Mesenchymal stem cell (in vitro differentiated cells and primary cell): ENCODE data around the gene GAP43.

ENCODE experiments used
- DNase-seq: peaks from one replicate; pipeline ENCODE4 v3.0.0-alpha.2; 2013
- H2AFZ ChIP-seq: one replicate; pipeline ENCODE4 v1.6.1; 2013; ENCODE audit warnings: low read depth, mild to moderate bottlenecking, control low read depth, inconsistent platforms, low read length, moderate library complexity
- H2AK5ac ChIP-seq: 2 replicates; pipeline ENCODE4 v1.6.1; 2013; ENCODE audit warnings: low read length, moderate library complexity, mild to moderate bottlenecking, inconsistent platforms; ENCODE audit not compliant: severe bottlenecking
- H2BK120ac ChIP-seq: one replicate; pipeline ENCODE4 v1.6.1; 2013; ENCODE audit warnings: low read depth, mild to moderate bottlenecking, inconsistent platforms, low read length, moderate library complexity
- H2BK12ac ChIP-seq, 2 experiments: one replicate each; pipeline ENCODE4 v1.6.1; 2013; ENCODE audit warnings: inconsistent platforms in 2 of 2, low read length in 2 of 2, mild to moderate bottlenecking in 2 of 2, moderate library complexity in 2 of 2, control low read depth in 1 of 2
- H2BK15ac ChIP-seq: one replicate; pipeline ENCODE4 v1.6.1; 2013; ENCODE audit warnings: mild to moderate bottlenecking, low read depth, inconsistent platforms; ENCODE audit not compliant: poor library complexity, severe bottlenecking
- H2BK5ac ChIP-seq: 2 replicates; pipeline ENCODE4 v1.6.1; 2013; ENCODE audit warnings: low read depth, mild to moderate bottlenecking, low read length, control low read depth, inconsistent platforms; ENCODE audit not compliant: poor library complexity, severe bottlenecking
- H3K14ac ChIP-seq, 2 experiments: one replicate each; pipeline ENCODE4 v1.6.1; 2013; ENCODE audit warnings: inconsistent platforms in 2 of 2, low read length in 2 of 2, control low read depth in 1 of 2, mild to moderate bottlenecking in 1 of 2, moderate library complexity in 1 of 2
- H3K18ac ChIP-seq, 2 experiments: one replicate each; pipeline ENCODE4 v1.6.1; 2013; ENCODE audit warnings: inconsistent platforms in 2 of 2, low read length in 2 of 2, control low read depth in 1 of 2, low read depth in 1 of 2, mild to moderate bottlenecking in 1 of 2
- H3K23ac ChIP-seq, 2 experiments: one replicate each; pipeline ENCODE4 v1.6.1; 2013; ENCODE audit warnings: inconsistent platforms in 2 of 2, low read length in 2 of 2, mild to moderate bottlenecking in 2 of 2, moderate library complexity in 2 of 2, control low read depth in 1 of 2
- H3K27ac ChIP-seq: 2 replicates; pipeline ENCODE4 v1.5.1; 2013; ENCODE audit warnings: mild to moderate bottlenecking, moderate library complexity, low read length, control low read depth, inconsistent platforms; ENCODE audit not compliant: poor library complexity, severe bottlenecking
- H3K27me3 ChIP-seq, 2 experiments: 2 replicates each; pipeline versions ENCODE4 v1.6.1 to v1.7.0; 2013; ENCODE audit warnings: low read length in 2 of 2, mild to moderate bottlenecking in 2 of 2, moderate library complexity in 2 of 2, control low read depth in 1 of 2, inconsistent platforms in 1 of 2; ENCODE audit not compliant: control insufficient read depth in 1 of 2, insufficient read depth in 1 of 2
- H3K36me3 ChIP-seq, 2 experiments: 2 replicates each; pipeline versions ENCODE4 v1.6.1 to v1.7.0; 2013; ENCODE audit warnings: low read length in 2 of 2, control low read depth in 1 of 2, inconsistent platforms in 1 of 2, low read depth in 1 of 2, mild to moderate bottlenecking in 1 of 2; ENCODE audit not compliant: insufficient read depth in 2 of 2, control insufficient read depth in 1 of 2
- H3K4ac ChIP-seq, 2 experiments: one replicate each; pipeline ENCODE4 v1.6.1; 2013; ENCODE audit warnings: inconsistent platforms in 2 of 2, low read length in 2 of 2, mild to moderate bottlenecking in 2 of 2, moderate library complexity in 2 of 2, control low read depth in 1 of 2, low read depth in 1 of 2
- H3K4me1 ChIP-seq: 2 replicates; pipeline ENCODE4 v1.6.1; 2013; ENCODE audit warnings: low read depth, low read length, control low read depth; ENCODE audit not compliant: control insufficient read depth, insufficient read depth
- H3K4me2 ChIP-seq: 2 replicates; pipeline ENCODE4 v1.6.1; 2013; ENCODE audit warnings: low read length, mild to moderate bottlenecking, inconsistent platforms; ENCODE audit not compliant: poor library complexity, severe bottlenecking
- H3K4me3 ChIP-seq, 2 experiments: 2 replicates each; pipeline versions ENCODE4 v1.5.1 to v1.7.0; 2013; ENCODE audit warnings: low read length in 2 of 2, mild to moderate bottlenecking in 2 of 2, control low read depth in 1 of 2, low read depth in 1 of 2; ENCODE audit not compliant: insufficient read depth in 1 of 2
- H3K79me1 ChIP-seq: replicated peaks from 2 replicates; pipeline ENCODE4 v1.6.1; 2013; ENCODE audit warnings: mild to moderate bottlenecking, control low read depth, low read length, inconsistent platforms; ENCODE audit not compliant: poor library complexity, severe bottlenecking
- H3K9ac ChIP-seq: 2 replicates; pipeline ENCODE4 v1.7.0; 2013; ENCODE audit warnings: mild to moderate bottlenecking, low read length, moderate library complexity
- H3K9me3 ChIP-seq: 2 replicates; pipeline ENCODE4 v1.7.0; 2013; ENCODE audit warnings: mild to moderate bottlenecking, low read length; ENCODE audit not compliant: control insufficient read depth
- H4K8ac ChIP-seq: one replicate; pipeline ENCODE4 v1.6.1; 2013; ENCODE audit warnings: inconsistent platforms, mild to moderate bottlenecking, low read length, moderate library complexity
- H4K91ac ChIP-seq: one replicate; pipeline ENCODE4 v1.6.1; 2013; ENCODE audit warnings: mild to moderate bottlenecking, low read length, inconsistent platforms
- WGBS: methylation state at CpG from one replicate; pipeline ENCODE4 v1.1.7; 2013; ENCODE audit warnings: mixed read lengths; 5-methylcytosine and 5-hydroxymethylcytosine counted together

Gene GAP43

DNA sequence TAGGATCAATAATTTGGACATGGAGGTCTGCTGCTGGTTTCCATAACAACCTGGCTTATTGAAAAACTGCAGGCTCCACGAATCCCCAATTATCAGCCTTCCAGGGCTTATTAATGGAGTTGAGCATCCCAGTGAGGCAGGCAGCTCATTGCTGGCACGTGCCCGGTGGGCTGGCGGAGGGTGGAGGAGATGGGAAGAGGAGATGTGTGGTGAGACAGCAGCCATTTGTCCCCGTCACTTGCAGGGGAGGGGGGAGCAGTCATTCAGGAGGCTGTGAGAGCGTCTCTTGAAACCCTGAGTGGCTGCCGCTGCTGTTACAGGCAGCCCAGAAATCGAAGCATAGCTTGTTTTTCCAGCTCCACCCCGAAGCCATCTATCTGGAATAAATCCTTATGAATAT lies 70.6 kb downstream of the GAP43 start:
- WGBS: 84% methylated on average over 9 of the region's 9 CpGs
- H2AK5ac ChIP-seq: no peak overlapping the region
- no peak overlapping the region for H3K9ac ChIP-seq
- peaks cover 1% of the 10 kb centered on the region for H3K4me1 ChIP-seq
- peak overlapping the region in 1 of 2 experiments; percentile 84 for H2BK12ac ChIP-seq
- no peak overlapping the region for H3K14ac ChIP-seq
- H3K23ac ChIP-seq: no peak overlapping the region
- H2AFZ ChIP-seq: no peak overlapping the region
- H2BK15ac ChIP-seq: no peak overlapping the region
- H4K8ac ChIP-seq: peak overlapping the region; percentile 96
- no peak overlapping the region for H3K27ac ChIP-seq
- peak overlapping the region; percentile 79 for H2BK120ac ChIP-seq
- H3K18ac ChIP-seq: no peak overlapping the region
- no peaks in the 10 kb centered on the region for H3K9me3 ChIP-seq
- H2BK5ac ChIP-seq: no peak overlapping the region
- H4K91ac ChIP-seq: peak overlapping the region; percentile 43
- no peak overlapping the region for H3K4me3 ChIP-seq
- peak overlapping the region in 1 of 2 experiments; percentile 62 for H3K4ac ChIP-seq
- no peaks in the 10 kb centered on the region for H3K79me1 ChIP-seq
- DNase-seq: no peak
- H3K4me2 ChIP-seq: no peak overlapping the region
- H3K36me3 ChIP-seq: no peaks in the 10 kb centered on the region
- no peaks in the 10 kb centered on the region for H3K27me3 ChIP-seq

DNA sequence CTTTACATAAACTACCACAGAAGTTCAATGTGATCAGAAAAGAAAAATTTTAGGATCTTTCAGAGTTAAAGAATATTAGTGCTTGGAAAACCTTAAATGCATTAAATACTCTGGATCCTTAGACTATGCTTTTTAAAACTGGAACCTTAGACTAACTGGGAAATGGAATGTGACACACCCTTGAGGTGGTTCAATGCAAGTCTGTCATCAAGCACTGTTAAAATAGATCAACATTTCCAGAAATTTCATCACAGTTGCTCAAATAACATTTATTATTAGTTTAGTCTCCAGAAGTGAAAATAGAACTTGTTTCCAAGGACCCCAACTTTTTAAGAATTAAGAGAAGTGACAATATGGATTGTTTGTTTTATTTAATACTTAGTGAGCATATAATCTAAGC lies 71.8 kb downstream of the GAP43 start:
- Histone ChIP-seq H3K27ac (no peak overlapping the region), H3K4me1 (peaks cover 1% of the 10 kb centered on the region), H2BK5ac (no peak overlapping the region), H3K4ac (no peak overlapping the region), H3K18ac (no peak overlapping the region), H3K4me3 (no peak overlapping the region), H3K36me3 (no peaks in the 10 kb centered on the region), H3K9ac (no peak overlapping the region), H3K79me1 (no peaks in the 10 kb centered on the region), H3K23ac (no peak overlapping the region), H2BK12ac (no peak overlapping the region), H3K9me3 (no peaks in the 10 kb centered on the region), H3K4me2 (no peak overlapping the region), H4K91ac (no peak overlapping the region), H2AK5ac (no peak overlapping the region), H4K8ac (no peak overlapping the region), H2BK120ac (no peak overlapping the region), H3K14ac (no peak overlapping the region), H2AFZ (no peak overlapping the region), H3K27me3 (no peaks in the 10 kb centered on the region), H2BK15ac (no peak overlapping the region)
- no peak for DNase-seq

DNA sequence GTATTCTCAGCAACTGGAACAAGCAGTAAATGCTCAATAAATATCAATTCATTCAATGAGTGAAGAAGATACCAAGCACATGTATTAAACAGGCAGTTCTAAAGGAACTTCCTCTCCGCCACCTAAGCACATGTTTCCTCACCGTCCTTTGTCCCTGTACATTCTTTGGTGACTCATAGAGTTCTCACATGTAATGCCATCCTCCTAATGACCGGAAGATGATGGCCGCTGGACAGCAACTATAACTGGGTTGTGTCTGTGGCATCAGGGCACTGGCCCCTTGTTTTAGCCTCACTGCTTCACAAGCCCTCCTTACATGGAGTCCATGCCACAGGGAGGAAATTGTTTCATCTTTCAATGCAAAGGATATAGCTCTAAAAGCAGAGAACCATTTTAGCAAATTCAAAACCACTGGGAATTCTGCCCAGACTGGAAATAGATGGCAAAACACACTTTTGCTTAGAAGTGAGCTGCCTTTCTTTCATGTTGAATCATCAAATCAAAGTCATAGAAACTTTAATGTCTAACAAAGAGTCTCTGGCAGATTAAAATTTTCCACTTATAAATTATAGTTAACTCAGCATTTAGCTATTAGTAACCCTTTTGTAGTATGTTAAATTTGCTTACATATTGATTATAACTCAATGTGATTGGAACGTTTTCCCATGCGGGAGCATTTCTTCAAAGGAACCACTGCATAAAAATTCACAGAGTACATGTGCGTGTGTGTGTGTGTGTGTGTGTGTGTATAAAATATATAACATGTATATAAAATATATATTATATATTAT lies 74.1 kb downstream of the GAP43 start:
- Histone ChIP-seq H3K4me3 (no peak overlapping the region), H2AK5ac (no peak overlapping the region), H2AFZ (no peak overlapping the region), H2BK15ac (no peak overlapping the region), H3K23ac (no peak overlapping the region), H3K9me3 (peaks cover 3% of the 10 kb centered on the region), H2BK12ac (no peak overlapping the region), H4K8ac (no peak overlapping the region), H4K91ac (no peak overlapping the region), H3K4ac (no peak overlapping the region), H3K18ac (no peak overlapping the region), H3K4me2 (no peak overlapping the region), H2BK120ac (no peak overlapping the region), H3K9ac (no peak overlapping the region), H3K79me1 (no peaks in the 10 kb centered on the region), H3K14ac (no peak overlapping the region), H2BK5ac (no peak overlapping the region), H3K4me1 (peaks cover 1% of the 10 kb centered on the region), H3K27ac (no peak overlapping the region), H3K36me3 (no peaks in the 10 kb centered on the region), H3K27me3 (no peaks in the 10 kb centered on the region)
- 72% methylated on average over 4 of the region's 7 CpGs for WGBS
- no peak for DNase-seq

DNA sequence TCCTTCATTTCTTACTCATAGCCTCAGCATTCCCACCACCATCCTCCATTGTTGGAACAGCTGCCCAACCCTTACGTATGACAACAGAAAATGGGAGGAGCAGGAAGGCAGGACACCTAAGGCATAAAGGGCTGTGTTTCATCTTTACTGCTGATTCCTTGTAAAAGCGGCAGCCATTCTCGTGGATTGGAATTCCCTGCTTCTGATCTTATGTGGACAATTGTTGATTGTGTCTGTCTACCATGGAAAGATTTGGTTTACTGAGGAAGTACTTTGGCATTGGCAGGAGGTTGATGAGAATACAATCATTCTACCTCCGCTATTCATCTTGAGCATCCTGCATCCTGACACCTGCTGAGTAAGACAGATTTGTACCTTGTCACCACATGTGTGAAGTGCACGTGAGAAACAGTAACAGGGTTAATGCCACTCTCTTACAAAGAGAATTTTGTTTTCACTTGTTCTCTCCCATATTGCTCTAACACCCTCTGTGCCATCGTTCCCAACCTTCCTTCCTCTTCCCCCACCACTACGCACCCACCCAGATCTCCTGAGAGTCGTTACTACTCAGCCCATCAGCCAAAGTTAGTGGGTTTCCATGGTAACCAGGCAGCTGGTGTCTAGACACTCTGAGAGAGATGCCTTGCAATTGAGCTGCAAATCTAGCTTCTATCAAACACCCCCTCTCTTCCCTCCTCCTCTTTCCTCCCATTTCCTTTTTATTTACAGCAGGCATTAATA lies 75.7 kb downstream of the GAP43 start:
- Histone ChIP-seq H3K23ac (no peak overlapping the region), H2AK5ac (no peak overlapping the region), H4K8ac (peak overlapping the region; percentile 80), H3K4me3 (no peak overlapping the region), H3K9ac (no peak overlapping the region), H3K9me3 (peaks cover 5% of the 10 kb centered on the region), H3K18ac (peak overlapping the region in 1 of 2 experiments; percentile 77), H3K14ac (peak overlapping the region in 1 of 2 experiments; percentile 36), H2BK120ac (no peak overlapping the region), H3K27me3 (no peaks in the 10 kb centered on the region), H3K4me1 (peaks cover 1% of the 10 kb centered on the region), H3K27ac (no peak overlapping the region), H3K4ac (no peak overlapping the region), H2AFZ (no peak overlapping the region), H3K4me2 (no peak overlapping the region), H3K79me1 (no peaks in the 10 kb centered on the region), H4K91ac (no peak overlapping the region), H2BK5ac (no peak overlapping the region), H3K36me3 (no peaks in the 10 kb centered on the region), H2BK15ac (no peak overlapping the region), H2BK12ac (peak overlapping the region; percentile 77 to 80)
- DNase-seq: peak; percentile 40
- WGBS: 72% methylated on average over 8 of the region's 8 CpGs
